SK-N-SH treated with all-trans-retinoic acid at 6 μM for 48 hours (cell line): Measurements from ENCODE around the gene AP1S1.

Source experiments
- RARB ChIP-seq: fragments of 250-450 bp; sonication (Bioruptor Pico); IDR thresholded peaks from 2 replicates; pipeline ENCODE4 v1.8.0; 2021; ENCODE audit warnings: mild to moderate bottlenecking, moderate library complexity
- TOX ChIP-seq: fragments of 250-450 bp; sonication (Bioruptor Pico); IDR thresholded peaks from 2 replicates; pipeline ENCODE4 v1.8.0; 2021; ENCODE audit warnings: mild to moderate bottlenecking, moderate library complexity, borderline replicate concordance
- ZC3H10 ChIP-seq: fragments of 250-450 bp; sonication (Bioruptor Pico); IDR thresholded peaks from 2 replicates; pipeline ENCODE4 v1.5.1; 2021; ENCODE audit warnings: mild to moderate bottlenecking, moderate library complexity
- ZFP30 ChIP-seq: fragments of 450-650 bp; formaldehyde crosslinking; IDR thresholded peaks from 2 replicates; pipeline ENCODE4 v1.5.0; 2022; ENCODE audit warnings: mild to moderate bottlenecking, moderate library complexity
- ZNF70 ChIP-seq: fragments of 450-650 bp; formaldehyde crosslinking; IDR thresholded peaks from 2 replicates; pipeline ENCODE4 v1.5.0; 2020; ENCODE audit warnings: mild to moderate bottlenecking, moderate library complexity

- TF ChIP-seq ZFP30 (CRISPR knock-in tag): no peak
- TF ChIP-seq ZNF70 (CRISPR knock-in tag): no peak
- TF ChIP-seq ZC3H10 (CRISPR knock-in tag): no peak
- no peak for TF ChIP-seq RARB (CRISPR knock-in tag)
- no peak for TF ChIP-seq TOX (CRISPR knock-in tag)
Observed at GRCh38 chr7:101186844-101187428, 32.7 kb downstream of the AP1S1 start.
